ENCODE measurements around the gene ZNF667.

The ZNF667 gene

GRCh38 chr19:56441206-56441792, 35.8 kb downstream of the ZNF667 start:
- no peak overlapping the region for H3K27ac ChIP-seq (ENCODE audit: insufficient read depth, low read length, poor library complexity, severe bottlenecking)
- H3K4me3 ChIP-seq (ENCODE audit: insufficient read depth, low read depth, low read length, poor library complexity, severe bottlenecking) = no peak overlapping the region
- H3K27me3 ChIP-seq (replicated peaks; ENCODE audit: control insufficient read depth, insufficient read depth, low read length, poor library complexity, severe bottlenecking) = no peaks in the 10 kb centered on the region
- no peaks in the 10 kb centered on the region for H3K4me1 ChIP-seq (ENCODE audit: control insufficient read depth, insufficient read depth, low read length, poor library complexity, severe bottlenecking)
- peaks cover 24% of the 10 kb centered on the region for H3K9me3 ChIP-seq (ENCODE audit: control insufficient read depth, low read length)
- no peaks in the 10 kb centered on the region for H3K36me3 ChIP-seq (ENCODE audit: control insufficient read depth, insufficient read depth, low read length)
- DNase-seq = no peak

- Histone ChIP-seq H3K9me3 (ENCODE audit: control insufficient read depth, low read length) (peaks cover 73% of the 10 kb centered on the region), H3K27ac (ENCODE audit: insufficient read depth, low read length, poor library complexity, severe bottlenecking) (no peak overlapping the region), H3K4me1 (ENCODE audit: control insufficient read depth, insufficient read depth, low read length, poor library complexity, severe bottlenecking) (no peaks in the 10 kb centered on the region), H3K4me3 (ENCODE audit: insufficient read depth, low read depth, low read length, poor library complexity, severe bottlenecking) (peak overlapping the region; percentile 0), H3K36me3 (ENCODE audit: control insufficient read depth, insufficient read depth, low read length) (peaks cover 36% of the 10 kb centered on the region), H3K27me3 (replicated peaks; ENCODE audit: control insufficient read depth, insufficient read depth, low read length, poor library complexity, severe bottlenecking) (no peaks in the 10 kb centered on the region)
- no peak for DNase-seq
These were observed 53.2 kb downstream of the ZNF667 start for GRCh38 chr19:56423985-56424353.

DNA sequence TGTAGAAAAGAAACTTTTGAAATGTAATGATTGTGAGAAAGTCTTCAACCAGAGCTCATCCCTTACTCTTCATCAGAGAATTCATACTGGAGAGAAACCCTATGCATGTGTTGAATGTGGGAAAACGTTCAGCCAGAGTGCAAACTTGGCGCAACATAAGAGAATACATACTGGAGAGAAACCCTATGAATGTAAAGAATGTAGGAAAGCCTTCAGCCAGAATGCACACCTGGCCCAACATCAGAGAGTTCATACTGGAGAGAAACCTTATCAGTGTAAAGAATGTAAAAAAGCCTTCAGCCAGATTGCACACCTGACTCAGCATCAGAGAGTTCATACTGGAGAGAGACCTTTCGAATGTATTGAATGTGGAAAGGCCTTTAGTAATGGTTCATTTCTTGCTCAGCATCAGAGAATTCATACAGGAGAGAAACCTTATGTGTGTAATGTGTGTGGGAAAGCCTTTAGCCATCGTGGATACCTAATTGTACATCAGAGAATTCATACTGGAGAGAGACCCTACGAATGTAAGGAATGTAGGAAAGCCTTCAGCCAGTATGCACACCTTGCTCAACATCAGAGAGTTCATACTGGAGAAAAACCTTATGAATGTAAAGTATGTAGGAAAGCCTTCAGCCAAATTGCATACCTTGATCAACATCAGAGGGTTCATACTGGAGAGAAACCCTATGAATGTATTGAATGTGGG, 53.7 kb downstream of the ZNF667 start:
- Histone ChIP-seq H3K9me3 (ENCODE audit: control insufficient read depth, low read length) (peaks cover 68% of the 10 kb centered on the region), H3K27ac (ENCODE audit: insufficient read depth, low read length, poor library complexity, severe bottlenecking) (no peak overlapping the region), H3K36me3 (ENCODE audit: control insufficient read depth, insufficient read depth, low read length) (peaks cover 39% of the 10 kb centered on the region), H3K4me3 (ENCODE audit: insufficient read depth, low read depth, low read length, poor library complexity, severe bottlenecking) (peak overlapping the region; percentile 0), H3K4me1 (ENCODE audit: control insufficient read depth, insufficient read depth, low read length, poor library complexity, severe bottlenecking) (no peaks in the 10 kb centered on the region), H3K27me3 (replicated peaks; ENCODE audit: control insufficient read depth, insufficient read depth, low read length, poor library complexity, severe bottlenecking) (no peaks in the 10 kb centered on the region)
- DNase-seq = no peak

- H3K27me3 ChIP-seq (replicated peaks; ENCODE audit: control insufficient read depth, insufficient read depth, low read length, poor library complexity, severe bottlenecking) = no peaks in the 10 kb centered on the region
- no peak overlapping the region for H3K4me3 ChIP-seq (ENCODE audit: insufficient read depth, low read depth, low read length, poor library complexity, severe bottlenecking)
- no peak for DNase-seq
- peaks cover 32% of the 10 kb centered on the region for H3K36me3 ChIP-seq (ENCODE audit: control insufficient read depth, insufficient read depth, low read length)
- no peak overlapping the region for H3K27ac ChIP-seq (ENCODE audit: insufficient read depth, low read length, poor library complexity, severe bottlenecking)
- peaks cover 12% of the 10 kb centered on the region for H3K4me1 ChIP-seq (ENCODE audit: control insufficient read depth, insufficient read depth, low read length, poor library complexity, severe bottlenecking)
- H3K9me3 ChIP-seq (ENCODE audit: control insufficient read depth, low read length) = peaks cover 21% of the 10 kb centered on the region
These were observed 72.1 kb downstream of the ZNF667 start for GRCh38 chr19:56405062-56405461.

DNA sequence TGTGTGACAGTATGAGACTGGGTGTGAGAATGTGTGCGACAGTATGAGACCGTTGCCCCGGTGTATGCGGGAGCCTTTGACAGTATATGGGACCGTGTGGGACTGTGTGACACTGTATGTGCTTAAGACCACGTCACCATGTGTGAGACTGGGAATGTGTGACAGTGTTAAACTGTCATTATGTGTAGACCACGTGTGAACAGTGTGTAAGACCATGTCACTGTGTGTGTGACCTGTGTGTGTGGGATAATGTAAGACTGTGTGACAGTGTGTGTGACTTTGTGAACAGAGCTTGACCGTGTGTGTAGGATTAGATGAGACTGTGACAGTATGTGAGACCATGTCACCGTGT, 72.5 kb downstream of the ZNF667 start:
- Histone ChIP-seq H3K4me1 (ENCODE audit: control insufficient read depth, insufficient read depth, low read length, poor library complexity, severe bottlenecking) (peaks cover 12% of the 10 kb centered on the region), H3K4me3 (ENCODE audit: insufficient read depth, low read depth, low read length, poor library complexity, severe bottlenecking) (peak overlapping the region; percentile 84), H3K9me3 (ENCODE audit: control insufficient read depth, low read length) (peaks cover 17% of the 10 kb centered on the region)

GRCh38 chr19:56403764-56404704, 73.1 kb downstream of the ZNF667 start, which contains the start of gene ZNF583:
ZNF583 (plus strand) TSS chr19:56404332; CDS start chr19:56407115, 2,783 bp downstream.
- peak; percentile 74 to 85 (median 82) for DNase-seq
- Histone ChIP-seq H3K27me3 (replicated peaks; ENCODE audit: control insufficient read depth, insufficient read depth, low read length, poor library complexity, severe bottlenecking) (no peaks in the 10 kb centered on the region), H3K9me3 (ENCODE audit: control insufficient read depth, low read length) (peaks cover 14% of the 10 kb centered on the region), H3K36me3 (ENCODE audit: control insufficient read depth, insufficient read depth, low read length) (peaks cover 22% of the 10 kb centered on the region), H3K27ac (ENCODE audit: insufficient read depth, low read length, poor library complexity, severe bottlenecking) (peak within 1 kb of the TSS; percentile 93), H3K4me3 (ENCODE audit: insufficient read depth, low read depth, low read length, poor library complexity, severe bottlenecking) (peak within 1 kb of the TSS; percentile 84), H3K4me1 (ENCODE audit: control insufficient read depth, insufficient read depth, low read length, poor library complexity, severe bottlenecking) (peaks cover 12% of the 10 kb centered on the region)

More for the DNA sequence above, 72.5 kb downstream of the ZNF667 start:
- Histone ChIP-seq H3K27ac (ENCODE audit: insufficient read depth, low read length, poor library complexity, severe bottlenecking) (peak overlapping the region; percentile 93), H3K36me3 (ENCODE audit: control insufficient read depth, insufficient read depth, low read length) (peaks cover 29% of the 10 kb centered on the region), H3K27me3 (replicated peaks; ENCODE audit: control insufficient read depth, insufficient read depth, low read length, poor library complexity, severe bottlenecking) (no peaks in the 10 kb centered on the region)
- DNase-seq = no peak

DNA sequence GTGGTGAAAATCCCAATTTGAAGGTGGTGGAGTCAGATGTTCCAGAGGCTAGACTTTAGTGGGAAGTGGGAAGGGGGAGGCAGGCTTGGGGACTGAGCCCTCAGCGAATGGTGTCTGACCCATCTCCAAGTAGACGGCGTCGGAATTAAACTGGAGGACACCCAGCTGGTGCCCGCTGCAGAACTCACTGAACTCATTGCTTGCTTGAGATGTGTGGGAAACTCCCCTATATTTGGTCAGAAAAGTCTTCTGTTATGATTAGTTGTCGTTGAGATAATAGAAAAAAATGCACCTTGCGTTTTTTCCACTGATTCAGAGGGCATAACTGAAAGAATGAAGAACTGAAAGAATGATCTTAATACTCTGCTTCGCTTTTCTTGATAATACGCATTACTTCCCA, 73.9 kb downstream of the ZNF667 start:
- peak overlapping the region; percentile 84 for H3K4me3 ChIP-seq (ENCODE audit: insufficient read depth, low read depth, low read length, poor library complexity, severe bottlenecking)
- DNase-seq = no peak
- H3K36me3 ChIP-seq (ENCODE audit: control insufficient read depth, insufficient read depth, low read length) = peaks cover 20% of the 10 kb centered on the region
- H3K27me3 ChIP-seq (replicated peaks; ENCODE audit: control insufficient read depth, insufficient read depth, low read length, poor library complexity, severe bottlenecking) = no peaks in the 10 kb centered on the region
- H3K4me1 ChIP-seq (ENCODE audit: control insufficient read depth, insufficient read depth, low read length, poor library complexity, severe bottlenecking) = peaks cover 12% of the 10 kb centered on the region
- peaks cover 16% of the 10 kb centered on the region for H3K9me3 ChIP-seq (ENCODE audit: control insufficient read depth, low read length)
- peak overlapping the region; percentile 93 for H3K27ac ChIP-seq (ENCODE audit: insufficient read depth, low read length, poor library complexity, severe bottlenecking)

GRCh38 chr19:56400485-56400884, 76.7 kb downstream of the ZNF667 start:
- DNase-seq = no peak
- peaks cover 23% of the 10 kb centered on the region for H3K9me3 ChIP-seq (ENCODE audit: control insufficient read depth, low read length)
- no peak overlapping the region for H3K27ac ChIP-seq (ENCODE audit: insufficient read depth, low read length, poor library complexity, severe bottlenecking)
- H3K36me3 ChIP-seq (ENCODE audit: control insufficient read depth, insufficient read depth, low read length) = peaks cover 12% of the 10 kb centered on the region
- no peaks in the 10 kb centered on the region for H3K27me3 ChIP-seq (replicated peaks; ENCODE audit: control insufficient read depth, insufficient read depth, low read length, poor library complexity, severe bottlenecking)
- H3K4me3 ChIP-seq (ENCODE audit: insufficient read depth, low read depth, low read length, poor library complexity, severe bottlenecking) = no peak overlapping the region
- peaks cover 12% of the 10 kb centered on the region for H3K4me1 ChIP-seq (ENCODE audit: control insufficient read depth, insufficient read depth, low read length, poor library complexity, severe bottlenecking)

GRCh38 chr19:56398809-56399208, 78.3 kb downstream of the ZNF667 start:
- Histone ChIP-seq H3K4me1 (ENCODE audit: control insufficient read depth, insufficient read depth, low read length, poor library complexity, severe bottlenecking) (no peaks in the 10 kb centered on the region), H3K4me3 (ENCODE audit: insufficient read depth, low read depth, low read length, poor library complexity, severe bottlenecking) (no peak overlapping the region), H3K9me3 (ENCODE audit: control insufficient read depth, low read length) (peaks cover 23% of the 10 kb centered on the region), H3K27ac (ENCODE audit: insufficient read depth, low read length, poor library complexity, severe bottlenecking) (no peak overlapping the region), H3K36me3 (ENCODE audit: control insufficient read depth, insufficient read depth, low read length) (peaks cover 12% of the 10 kb centered on the region), H3K27me3 (replicated peaks; ENCODE audit: control insufficient read depth, insufficient read depth, low read length, poor library complexity, severe bottlenecking) (no peaks in the 10 kb centered on the region)
- DNase-seq = no peak

All from effector memory CD4-positive, alpha-beta T cell (primary cell).